Neural crest cell (in vitro differentiated cells): ENCODE results near the gene RPGRIP1L. TPM values are rescaled to one million over a fixed set of nuclear protein-coding genes. Genes with fewer than 3 reads are reported as not detected.

Experiments
- DNase-seq: peaks from one replicate; pipeline ENCODE4 v3.0.0; 2021; ENCODE audit warnings: low read depth, mixed read lengths, low spot score
- H3K27ac Mint-ChIP-seq: one replicate; pipeline ENCODE4 v1.8.0; 2021; ENCODE audit warnings: mild to moderate bottlenecking, mixed read lengths; ENCODE audit not compliant: unreplicated experiment
- H3K27me3 Mint-ChIP-seq: 2 replicates; pipeline ENCODE4 v1.8.0; 2021; ENCODE audit warnings: low read depth, mild to moderate bottlenecking, mixed read lengths
- H3K36me3 Mint-ChIP-seq: 2 replicates; pipeline ENCODE4 v1.8.0; 2021; ENCODE audit warnings: low read depth, mild to moderate bottlenecking, mixed read lengths
- H3K4me1 Mint-ChIP-seq: 2 replicates; pipeline ENCODE4 v1.8.0; 2021; ENCODE audit warnings: mixed read lengths
- H3K4me3 Mint-ChIP-seq: one replicate; pipeline ENCODE4 v1.8.0; 2021; ENCODE audit warnings: mild to moderate bottlenecking, mixed read lengths
- H3K9me3 Mint-ChIP-seq: 2 replicates; pipeline ENCODE4 v1.8.0; 2021; ENCODE audit warnings: mixed read lengths
- total RNA-seq: library from RNA; stranded (reverse); gene quantifications from 2 replicates; pipeline ENCODE4 v1.2.1, GENCODE V29; 2021
- TF ChIP-seq, protein P1 (sequence below): fragments of 200-600 bp; sonication (generic); conservative IDR thresholded peaks from 2 replicates; pipeline ENCODE4 v1.5.0; 2021; ENCODE audit warnings: antibody characterized with exemption, mild to moderate bottlenecking

The RPGRIP1L gene
- total RNA-seq, 1 donor from 2014 or later: 24.0 TPM

DNA sequence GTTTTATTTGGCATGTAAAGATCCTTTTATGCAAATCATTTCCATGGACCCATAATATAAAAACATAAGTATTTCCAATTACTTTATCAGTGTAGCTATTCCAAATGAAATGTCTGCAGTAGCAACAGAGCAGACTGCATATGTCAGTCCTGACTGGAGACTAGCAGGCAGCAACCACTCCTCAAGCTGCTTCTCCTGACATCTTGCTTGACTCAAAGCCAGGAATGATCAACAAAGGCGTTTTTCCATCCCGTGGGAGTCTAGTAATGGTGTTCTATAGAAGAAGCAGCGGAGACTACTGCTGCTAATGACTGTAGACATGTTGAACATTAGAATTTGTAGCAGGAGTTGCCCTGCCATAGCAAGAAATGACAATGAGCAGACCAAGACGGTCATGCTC is 127.4 kb downstream of the RPGRIP1L start:
- TF ChIP-seq, protein P1, sequence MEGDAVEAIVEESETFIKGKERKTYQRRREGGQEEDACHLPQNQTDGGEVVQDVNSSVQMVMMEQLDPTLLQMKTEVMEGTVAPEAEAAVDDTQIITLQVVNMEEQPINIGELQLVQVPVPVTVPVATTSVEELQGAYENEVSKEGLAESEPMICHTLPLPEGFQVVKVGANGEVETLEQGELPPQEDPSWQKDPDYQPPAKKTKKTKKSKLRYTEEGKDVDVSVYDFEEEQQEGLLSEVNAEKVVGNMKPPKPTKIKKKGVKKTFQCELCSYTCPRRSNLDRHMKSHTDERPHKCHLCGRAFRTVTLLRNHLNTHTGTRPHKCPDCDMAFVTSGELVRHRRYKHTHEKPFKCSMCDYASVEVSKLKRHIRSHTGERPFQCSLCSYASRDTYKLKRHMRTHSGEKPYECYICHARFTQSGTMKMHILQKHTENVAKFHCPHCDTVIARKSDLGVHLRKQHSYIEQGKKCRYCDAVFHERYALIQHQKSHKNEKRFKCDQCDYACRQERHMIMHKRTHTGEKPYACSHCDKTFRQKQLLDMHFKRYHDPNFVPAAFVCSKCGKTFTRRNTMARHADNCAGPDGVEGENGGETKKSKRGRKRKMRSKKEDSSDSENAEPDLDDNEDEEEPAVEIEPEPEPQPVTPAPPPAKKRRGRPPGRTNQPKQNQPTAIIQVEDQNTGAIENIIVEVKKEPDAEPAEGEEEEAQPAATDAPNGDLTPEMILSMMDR: no peak
- Mint-ChIP-seq H3K9me3 (peaks cover 14% of the 10 kb centered on the region), H3K4me1 (no peaks in the 10 kb centered on the region), H3K27ac (no peak overlapping the region), H3K36me3 (peaks cover 8% of the 10 kb centered on the region), H3K27me3 (no peaks in the 10 kb centered on the region), H3K4me3 (no peak overlapping the region)
- no peak for DNase-seq

DNA sequence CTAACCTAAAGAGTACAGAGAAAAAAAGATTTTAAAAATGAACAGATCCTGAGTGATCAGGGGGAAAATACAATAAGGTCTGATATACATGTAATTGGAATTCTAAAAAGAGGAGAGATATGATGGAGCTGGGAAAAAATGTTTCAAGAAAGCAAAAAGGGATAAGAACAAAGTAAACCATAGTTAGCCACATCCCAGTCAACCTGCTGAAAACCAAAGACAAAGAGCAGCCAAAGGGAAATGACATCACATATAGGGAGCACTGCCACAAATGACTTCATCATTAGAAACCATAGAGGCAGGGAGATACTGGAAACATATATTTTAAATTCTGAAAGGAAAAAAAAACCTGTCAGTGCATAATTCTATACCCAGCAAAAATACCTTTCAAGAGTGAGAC is 131.9 kb downstream of the RPGRIP1L start:
- Mint-ChIP-seq H3K27me3 (no peaks in the 10 kb centered on the region), H3K9me3 (peaks cover 24% of the 10 kb centered on the region), H3K4me3 (no peak overlapping the region), H3K27ac (no peak overlapping the region), H3K4me1 (no peaks in the 10 kb centered on the region), H3K36me3 (peaks cover 16% of the 10 kb centered on the region)
- TF ChIP-seq, protein P1: no peak
- DNase-seq: no peak

DNA sequence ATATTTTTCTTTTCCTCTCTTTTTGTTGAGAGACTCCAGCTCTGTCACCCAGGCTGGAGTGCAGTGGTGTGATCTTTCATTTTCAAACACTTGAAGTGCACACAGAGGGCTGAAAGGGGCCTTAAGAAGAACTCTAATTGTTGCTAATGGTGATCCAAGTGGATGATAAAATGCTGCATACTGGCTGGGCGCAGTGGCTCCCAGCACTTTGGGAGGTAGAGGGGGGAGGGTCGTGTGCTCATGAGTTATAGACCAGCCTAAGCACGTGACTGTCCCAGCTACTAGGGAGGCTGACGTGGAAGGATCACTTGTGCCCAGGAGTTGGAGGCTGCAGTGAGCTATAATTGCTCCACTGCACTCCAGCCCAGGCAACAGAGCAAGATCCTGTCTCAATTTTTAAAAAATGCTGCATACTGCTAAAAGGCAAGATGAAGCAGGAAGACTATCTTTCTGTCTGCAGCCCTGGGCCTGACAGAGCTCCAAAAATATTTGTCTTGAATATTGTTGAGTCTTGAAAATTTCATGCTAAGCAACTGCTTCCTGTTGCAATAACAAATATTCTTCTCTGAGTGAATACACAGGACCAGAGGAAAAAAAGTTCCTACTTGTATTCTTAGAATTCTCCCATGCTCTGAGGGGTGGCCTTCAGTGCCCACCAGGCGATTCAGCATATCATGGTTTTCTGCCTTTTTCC is 137.0 kb downstream of the RPGRIP1L start:
- no peak for DNase-seq
- Mint-ChIP-seq H3K4me1 (peaks cover 5% of the 10 kb centered on the region), H3K27me3 (no peaks in the 10 kb centered on the region), H3K36me3 (peaks cover 12% of the 10 kb centered on the region), H3K4me3 (no peak overlapping the region), H3K27ac (no peak overlapping the region), H3K9me3 (peaks cover 15% of the 10 kb centered on the region)
- TF ChIP-seq, protein P1: no peak

DNA sequence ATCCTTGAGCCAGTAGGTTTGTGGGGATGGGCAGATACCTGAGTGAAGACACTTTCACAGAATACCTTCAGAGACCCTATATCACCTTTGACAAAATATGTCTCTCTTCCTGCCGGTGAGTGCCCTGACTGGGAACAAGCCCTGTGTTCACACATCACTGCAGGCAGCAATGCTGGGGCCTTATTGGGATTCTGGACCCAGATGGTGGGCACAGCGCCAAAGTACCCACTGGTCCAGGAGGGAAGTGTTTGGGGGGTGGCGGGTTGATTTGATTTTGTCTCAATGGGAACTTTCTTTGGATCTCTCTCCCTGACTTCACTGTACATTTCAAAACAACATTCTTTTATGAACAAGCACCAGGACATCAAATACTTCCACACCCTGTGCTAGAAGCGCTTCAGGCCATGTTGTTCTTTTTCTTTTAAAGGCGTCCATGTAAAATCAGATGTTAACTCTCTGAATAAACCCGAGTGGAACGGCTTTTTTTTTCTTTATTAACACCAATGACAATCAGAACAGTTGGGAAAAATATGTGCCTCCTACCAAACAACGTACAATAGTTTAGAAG is 138.3 kb downstream of the RPGRIP1L start:
- no peak for DNase-seq
- peaks cover 5% of the 10 kb centered on the region for H3K4me1 Mint-ChIP-seq
- H3K27me3 Mint-ChIP-seq: no peaks in the 10 kb centered on the region
- H3K9me3 Mint-ChIP-seq: peaks cover 4% of the 10 kb centered on the region
- H3K27ac Mint-ChIP-seq: no peak overlapping the region
- H3K36me3 Mint-ChIP-seq: peaks cover 2% of the 10 kb centered on the region
- TF ChIP-seq, protein P1: no peak
- no peak overlapping the region for H3K4me3 Mint-ChIP-seq

DNA sequence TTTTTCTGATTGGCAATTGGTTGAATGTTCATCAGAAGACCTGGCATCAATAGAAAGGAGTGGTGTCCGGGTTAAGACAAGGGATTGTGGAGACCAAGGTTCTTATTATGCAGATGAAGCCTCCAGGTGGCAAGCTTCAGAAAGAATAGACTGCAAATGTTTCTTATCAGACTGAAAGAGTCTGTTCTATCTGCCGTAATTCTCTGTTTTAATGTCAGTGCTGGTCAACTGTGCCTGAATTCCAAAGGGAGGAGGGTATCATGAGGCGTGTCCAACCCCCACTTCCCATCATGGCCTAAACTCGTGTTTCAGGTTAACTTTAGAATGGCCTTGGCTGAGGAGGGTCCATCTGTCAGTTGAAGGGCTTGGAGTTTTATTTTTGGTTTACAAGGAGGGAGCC is 140.2 kb downstream of the RPGRIP1L start:
- no peak for DNase-seq
- TF ChIP-seq, protein P1: no peak
- H3K27ac Mint-ChIP-seq: no peak overlapping the region
- no peaks in the 10 kb centered on the region for H3K36me3 Mint-ChIP-seq
- no peaks in the 10 kb centered on the region for H3K27me3 Mint-ChIP-seq
- H3K4me1 Mint-ChIP-seq: peaks cover 14% of the 10 kb centered on the region
- no peak overlapping the region for H3K4me3 Mint-ChIP-seq
- H3K9me3 Mint-ChIP-seq: no peaks in the 10 kb centered on the region
